Measurements from ENCODE around the gene MEIS1.

Gene MEIS1

GRCh38 chr2:66431846-66432587 is 2.9 kb upstream of the MEIS1 start:
- no peak for DNase-seq (ENCODE audit: low read depth)

GRCh38 chr2:66432801-66433694 is 1.9 kb upstream of the MEIS1 start:
- no peak for DNase-seq (ENCODE audit: low read depth)

GRCh38 chr2:66433695-66433944 is 1.3 kb upstream of the MEIS1 start:
- no peak for DNase-seq (ENCODE audit: low read depth)

- no peak for DNase-seq (ENCODE audit: low read depth)
Measured at GRCh38 chr2:66433945-66434678, 813 bp upstream of the MEIS1 start.

- DNase-seq (ENCODE audit: low read depth): no peak
Measured at GRCh38 chr2:66435549-66435875, 587 bp downstream of the MEIS1 start.

- DNase-seq (ENCODE audit: low read depth): no peak
Measured at GRCh38 chr2:66435963-66436362, 1.0 kb downstream of the MEIS1 start.

- DNase-seq (ENCODE audit: low read depth): no peak
Measured at GRCh38 chr2:66436581-66437001, 1.7 kb downstream of the MEIS1 start.

- no peak for DNase-seq (ENCODE audit: low read depth)
Measured at GRCh38 chr2:66437109-66437690, 2.3 kb downstream of the MEIS1 start.

GRCh38 chr2:66437691-66438497 is 3.0 kb downstream of the MEIS1 start:
- DNase-seq (ENCODE audit: low read depth): no peak

GRCh38 chr2:66438498-66438833 is 3.5 kb downstream of the MEIS1 start:
- no peak for DNase-seq (ENCODE audit: low read depth)

GRCh38 chr2:66438891-66439811 is 4.2 kb downstream of the MEIS1 start:
- DNase-seq (ENCODE audit: low read depth): no peak

GRCh38 chr2:66439812-66440542 is 5.1 kb downstream of the MEIS1 start:
- DNase-seq (ENCODE audit: low read depth): no peak

GRCh38 chr2:66440708-66441497 is 6.0 kb downstream of the MEIS1 start:
- no peak for DNase-seq (ENCODE audit: low read depth)

GRCh38 chr2:66441581-66442320 is 6.8 kb downstream of the MEIS1 start:
- DNase-seq (ENCODE audit: low read depth): no peak

GRCh38 chr2:66442516-66443185 is 7.7 kb downstream of the MEIS1 start:
- no peak for DNase-seq (ENCODE audit: low read depth)

- DNase-seq (ENCODE audit: low read depth): no peak
Measured at GRCh38 chr2:66443186-66443978, 8.5 kb downstream of the MEIS1 start.
